GM18508 (cell line): Measurements from ENCODE around the gene NCAM2.

Experiments used
- ATAC-seq: cut with Tn5 transposase; IDR thresholded peaks from one replicate; pipeline ENCODE4 v1.9.1; 2021; ENCODE audit warnings: moderate number of reproducible peaks; ENCODE audit not compliant: insufficient read depth, unreplicated experiment

The NCAM2 gene

DNA sequence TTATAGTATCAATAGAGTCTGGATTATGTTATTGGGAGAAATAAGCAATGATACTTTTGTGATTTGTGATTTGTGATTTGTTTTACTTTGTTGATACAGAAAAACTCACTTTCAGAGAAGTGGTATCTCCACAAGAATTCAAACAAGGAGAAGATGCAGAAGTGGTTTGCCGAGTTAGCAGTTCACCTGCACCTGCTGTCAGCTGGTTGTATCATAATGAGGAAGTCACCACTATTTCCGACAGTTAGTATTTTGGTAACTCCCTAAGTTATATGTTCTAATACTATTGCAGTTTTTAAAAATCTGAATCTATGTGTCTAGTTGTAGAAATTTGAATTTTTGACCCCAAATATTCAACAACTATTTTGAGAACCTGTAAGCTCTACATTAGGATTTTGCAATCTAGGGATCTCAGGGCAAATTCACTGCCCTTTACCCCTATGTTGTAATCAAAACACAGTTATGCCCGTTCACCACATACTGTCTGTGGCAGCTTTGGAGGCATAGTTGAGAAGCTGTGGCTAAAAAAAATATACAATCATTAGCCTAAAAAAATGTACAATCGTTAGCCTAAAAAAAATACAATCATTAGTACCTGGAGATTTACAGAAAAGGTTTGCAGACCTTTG lies 288.1 kb downstream of the NCAM2 start:
- ATAC-seq = no peak

DNA sequence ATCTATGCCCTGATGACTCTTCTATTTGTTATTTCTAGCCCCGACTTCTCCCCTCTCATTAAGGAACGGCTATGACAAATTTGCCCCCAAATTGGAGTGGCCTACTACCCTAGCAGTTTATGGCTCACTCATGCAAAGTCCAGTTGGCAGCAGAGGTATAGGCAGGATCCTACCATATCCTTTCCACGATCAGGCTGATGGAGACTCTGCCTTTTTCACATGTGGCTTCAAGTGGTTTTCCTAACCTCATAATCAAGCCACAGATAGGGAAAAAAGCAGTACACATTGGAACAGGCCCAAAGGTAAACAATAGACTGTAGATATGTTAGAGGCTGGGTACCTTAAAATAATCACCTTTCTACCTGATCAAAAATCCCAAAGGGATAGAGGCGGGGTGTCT lies 292.5 kb downstream of the NCAM2 start:
- no peak for ATAC-seq

DNA sequence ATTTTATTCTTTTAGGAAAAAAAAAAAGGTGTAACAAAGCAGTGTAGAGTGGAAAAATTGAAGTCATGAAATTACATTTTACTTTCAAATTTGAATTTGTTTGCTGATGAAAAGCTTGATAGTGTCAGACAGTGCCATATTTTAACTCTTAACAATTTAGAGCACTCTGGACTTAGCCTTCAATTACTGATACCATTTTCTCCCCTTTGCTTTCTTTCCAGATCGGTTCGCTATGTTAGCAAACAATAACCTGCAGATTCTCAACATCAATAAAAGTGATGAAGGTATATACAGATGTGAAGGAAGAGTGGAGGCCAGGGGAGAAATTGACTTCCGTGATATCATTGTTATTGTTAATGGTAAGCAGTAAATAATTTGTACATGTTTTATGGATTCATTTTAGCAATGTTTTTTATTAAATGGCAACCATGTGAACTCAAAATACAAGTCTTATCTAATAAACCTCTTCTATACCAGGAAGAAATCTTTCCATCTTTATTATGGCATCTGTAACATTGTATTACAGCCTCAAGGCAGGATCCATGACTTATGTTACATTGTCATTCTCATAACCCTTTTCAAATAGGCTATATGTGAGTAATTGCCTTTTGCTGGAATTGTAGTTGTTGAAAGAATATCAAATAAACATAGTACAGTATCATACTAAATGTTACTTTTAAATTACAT lies 293.8 kb downstream of the NCAM2 start:
- no peak for ATAC-seq

DNA sequence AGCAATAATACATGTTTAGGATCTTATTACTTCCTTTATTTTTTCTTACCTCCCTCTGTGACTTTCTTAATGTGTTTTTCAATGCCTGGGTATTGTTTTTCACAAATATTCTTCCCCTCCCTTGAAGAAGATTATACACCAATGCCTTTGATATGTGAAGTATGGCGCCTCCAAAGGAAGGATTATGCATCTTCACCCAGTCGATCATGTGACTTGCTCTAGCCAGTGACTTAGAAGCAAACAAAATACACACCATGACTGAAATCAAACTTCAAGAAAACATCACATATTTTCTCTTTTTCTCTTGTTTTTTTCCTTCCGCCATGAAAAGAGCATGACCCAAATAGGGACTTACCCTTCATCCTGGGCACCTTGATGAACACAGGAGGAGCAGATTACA lies 297.1 kb downstream of the NCAM2 start:
- no peak for ATAC-seq

DNA sequence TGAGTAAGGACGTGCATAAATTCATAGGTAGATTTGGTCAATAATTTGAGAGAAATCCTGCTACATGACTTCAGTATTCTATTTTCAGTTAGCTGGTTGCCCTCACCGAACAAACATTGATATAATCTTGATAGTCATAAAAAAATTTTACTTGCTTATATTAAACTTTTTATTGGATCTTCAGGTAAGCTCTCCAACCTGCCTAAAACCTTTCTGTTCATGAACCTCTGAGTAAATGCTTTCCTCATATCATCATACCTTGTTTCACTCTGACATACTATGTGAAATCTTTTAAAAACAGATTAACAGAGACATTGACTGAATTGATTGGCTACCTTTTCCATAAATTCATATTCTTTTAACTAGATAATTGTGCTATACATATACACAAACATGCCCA lies 299.0 kb downstream of the NCAM2 start:
- ATAC-seq = no peak

DNA sequence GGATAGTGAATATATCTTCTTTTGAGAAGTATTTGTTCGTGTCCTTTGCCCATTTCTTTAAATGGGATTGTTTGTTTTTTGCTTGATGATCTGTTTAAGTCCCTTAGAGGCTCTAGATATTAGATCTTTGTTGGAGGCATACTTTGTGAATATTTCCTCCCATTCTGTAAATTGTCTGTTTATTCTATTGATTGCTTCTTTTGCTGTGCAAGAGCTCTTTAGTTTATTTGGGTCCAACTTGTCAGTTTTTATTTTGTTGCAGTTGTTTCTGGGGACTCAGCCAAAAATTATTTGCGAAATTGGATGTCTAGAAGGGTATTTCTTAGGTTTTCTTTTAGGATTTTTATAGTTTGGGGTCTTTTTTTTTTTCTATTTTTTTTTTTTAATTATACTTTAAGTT lies 302.8 kb downstream of the NCAM2 start:
- no peak for ATAC-seq

DNA sequence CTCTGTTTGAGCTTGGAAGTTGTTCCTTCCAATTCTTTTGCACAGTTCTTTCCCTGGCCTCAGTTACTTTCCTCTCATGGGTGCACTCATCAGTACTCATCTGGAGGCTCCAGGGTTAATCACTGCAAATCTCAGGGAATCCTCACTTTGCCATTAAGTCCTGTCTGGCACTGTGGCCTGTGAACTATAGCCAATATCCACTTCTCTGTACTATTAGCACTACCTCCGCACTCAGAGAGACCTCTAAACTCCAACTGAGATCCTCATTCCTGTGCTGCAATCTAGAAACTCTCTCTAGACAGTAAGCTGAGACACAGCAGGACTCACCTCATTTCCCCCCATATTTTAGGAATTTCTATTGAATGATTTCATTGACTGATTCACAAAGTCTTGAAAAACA lies 311.3 kb downstream of the NCAM2 start:
- no peak for ATAC-seq

DNA sequence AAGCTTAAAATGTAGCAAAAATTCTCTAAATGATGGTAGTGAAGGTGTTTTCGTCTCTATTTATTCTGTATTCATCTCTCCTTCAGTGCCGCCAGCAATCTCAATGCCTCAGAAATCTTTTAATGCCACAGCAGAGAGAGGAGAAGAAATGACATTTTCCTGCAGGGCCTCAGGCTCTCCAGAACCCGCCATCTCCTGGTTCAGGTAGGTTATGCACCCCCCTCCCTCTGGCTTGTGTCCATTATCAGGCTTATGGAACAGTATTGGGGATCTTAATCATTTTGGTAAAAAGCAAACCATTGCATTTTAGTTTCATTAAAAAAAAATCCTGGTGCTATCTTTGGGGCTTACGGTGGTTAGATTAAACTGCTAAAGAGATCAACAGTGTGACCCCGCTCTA lies 326.1 kb downstream of the NCAM2 start:
- no peak for ATAC-seq

DNA sequence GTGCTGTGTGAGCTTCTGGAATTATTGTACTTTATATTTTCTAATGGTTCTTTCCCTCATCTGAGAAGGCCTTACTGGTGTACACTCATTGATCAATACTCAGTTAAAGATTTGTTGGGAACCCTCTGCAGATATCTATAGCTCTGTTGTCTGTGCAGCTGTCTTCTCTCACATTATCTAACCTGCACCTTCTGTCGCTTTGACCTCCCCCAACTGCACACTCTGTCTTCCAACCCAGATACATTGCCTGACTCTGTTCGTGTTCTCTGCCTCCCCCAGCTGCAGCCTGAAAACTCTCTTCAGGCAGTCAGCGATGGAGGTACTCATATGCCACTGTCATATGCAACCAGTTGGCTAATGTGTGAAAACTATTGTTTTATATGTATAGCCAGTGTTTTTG lies 334.3 kb downstream of the NCAM2 start:
- no peak for ATAC-seq

DNA sequence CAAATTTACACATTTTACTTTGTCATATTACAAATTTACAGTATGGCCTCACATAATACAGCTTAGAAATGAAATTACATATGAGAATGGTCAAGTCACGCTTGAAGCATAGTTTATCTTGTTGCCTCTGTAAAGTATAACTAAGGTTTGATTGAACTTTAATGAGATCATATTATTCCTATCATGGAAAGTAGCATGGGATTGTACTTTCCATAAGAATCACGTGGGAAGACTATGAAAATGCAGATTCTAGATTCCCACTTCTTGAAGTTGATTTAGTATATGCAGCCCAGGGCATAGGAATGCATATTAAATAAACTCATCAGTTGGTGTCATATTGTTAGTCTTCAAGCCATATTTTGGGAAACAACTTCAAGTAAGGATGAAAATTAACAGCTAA lies 342.8 kb downstream of the NCAM2 start:
- ATAC-seq = no peak

DNA sequence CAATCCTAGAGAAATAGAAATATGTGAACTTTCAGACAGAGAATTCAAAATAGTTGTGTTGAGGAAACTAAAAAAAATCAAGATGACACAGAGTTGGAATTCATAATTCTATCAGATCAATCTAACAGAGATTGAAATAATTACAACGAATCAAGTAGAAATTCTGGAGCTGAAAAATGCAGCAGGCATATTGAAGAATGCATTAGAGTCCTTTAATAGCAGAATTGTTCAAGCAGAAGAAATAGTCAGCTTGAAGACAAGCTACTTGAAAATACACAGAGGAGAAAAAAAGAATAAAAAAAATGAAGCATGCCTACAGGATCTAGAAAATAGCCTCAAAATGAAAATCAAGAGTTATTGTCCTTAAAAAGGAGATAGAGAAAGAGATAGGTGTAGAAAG lies 347.1 kb downstream of the NCAM2 start:
- ATAC-seq = no peak

DNA sequence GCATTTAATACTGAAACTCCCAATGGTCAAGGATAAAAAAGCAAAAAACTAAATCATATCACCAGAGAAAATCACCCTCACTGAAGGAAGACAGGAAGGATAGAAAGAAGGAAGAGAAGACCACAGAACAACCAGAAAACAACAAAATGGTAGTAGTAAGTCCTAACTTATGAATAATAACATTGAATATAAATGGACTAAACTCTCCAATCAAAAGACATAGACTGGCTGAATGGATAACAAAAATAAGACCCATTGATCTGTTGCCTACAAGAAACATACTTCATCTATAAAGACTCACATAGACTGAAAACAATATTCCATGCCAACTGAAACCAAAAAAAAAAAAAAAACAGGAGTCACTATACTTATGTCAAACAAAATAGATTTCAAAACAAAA lies 347.7 kb downstream of the NCAM2 start:
- ATAC-seq = no peak

DNA sequence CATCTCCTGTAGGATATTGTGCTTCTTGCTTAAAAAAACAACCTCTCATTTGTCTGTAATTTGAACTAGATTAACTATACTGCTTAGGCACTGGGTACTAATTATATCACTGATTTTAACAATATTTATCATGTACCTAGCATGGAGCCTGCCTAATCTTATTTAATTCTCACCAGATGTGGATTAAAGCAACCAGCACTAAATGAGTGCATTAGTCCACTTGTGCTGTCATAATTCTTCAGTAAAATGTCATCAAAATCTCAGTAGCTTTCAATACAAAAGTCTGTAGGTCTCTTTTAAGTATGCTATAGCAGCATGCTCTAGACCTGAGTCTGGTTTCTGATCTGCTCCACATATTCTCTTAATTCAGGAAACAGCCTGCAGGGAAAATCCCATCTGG lies 368.1 kb downstream of the NCAM2 start:
- no peak for ATAC-seq

DNA sequence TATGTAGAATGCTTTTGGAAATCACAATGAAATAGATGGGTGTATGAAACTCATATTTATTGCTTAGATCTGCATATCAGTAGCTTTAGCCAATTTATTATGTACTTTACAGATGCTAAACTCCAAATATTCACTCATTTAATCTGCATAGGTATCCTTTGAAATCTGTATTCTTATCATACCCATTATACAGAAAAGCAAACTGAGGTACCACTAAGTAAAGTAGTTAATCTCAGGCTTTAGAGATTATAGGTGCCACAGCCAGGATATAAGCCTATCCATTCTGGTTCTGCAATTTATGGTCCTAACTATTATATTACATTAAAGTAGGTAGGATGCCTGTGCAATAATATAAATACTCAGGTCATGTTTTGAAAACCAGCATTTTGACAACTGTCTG lies 369.4 kb downstream of the NCAM2 start:
- no peak for ATAC-seq

DNA sequence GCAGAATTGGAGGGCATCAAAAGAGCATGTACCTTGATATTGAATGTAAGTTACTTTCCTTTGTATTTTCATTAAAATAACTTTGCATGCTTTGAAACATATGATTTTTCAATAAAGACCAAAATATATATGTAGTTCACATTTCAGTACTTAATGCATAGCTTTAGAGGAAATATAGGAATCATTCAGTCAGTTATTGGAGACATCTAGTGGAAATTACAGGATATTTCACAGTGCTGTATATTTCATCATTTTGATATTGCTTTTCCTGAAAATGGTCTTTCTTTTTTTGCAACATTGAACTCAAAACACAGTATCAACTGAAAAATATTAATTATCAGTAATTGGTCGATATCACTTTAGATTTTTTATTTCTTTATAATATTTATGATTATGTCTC lies 375.8 kb downstream of the NCAM2 start:
- ATAC-seq = no peak

DNA sequence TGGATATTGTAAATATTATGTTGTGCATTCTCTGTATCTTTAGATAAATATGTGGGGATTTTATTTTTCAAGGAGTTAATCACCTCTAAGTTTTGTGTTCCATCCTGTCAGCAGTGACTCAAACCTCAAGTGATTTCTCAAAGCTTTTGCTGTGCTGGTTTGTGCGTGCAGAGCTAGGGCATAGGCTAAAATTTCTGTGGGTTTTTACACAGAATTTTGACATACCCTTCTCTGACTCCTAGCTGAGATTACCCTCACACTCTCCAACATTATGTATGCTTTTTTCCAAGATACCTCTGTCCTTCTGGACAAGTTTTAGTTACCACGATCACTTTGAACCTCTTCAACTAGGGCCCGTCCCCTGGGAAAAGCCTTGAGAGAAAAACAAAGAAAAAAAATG lies 384.9 kb downstream of the NCAM2 start:
- ATAC-seq = no peak

DNA sequence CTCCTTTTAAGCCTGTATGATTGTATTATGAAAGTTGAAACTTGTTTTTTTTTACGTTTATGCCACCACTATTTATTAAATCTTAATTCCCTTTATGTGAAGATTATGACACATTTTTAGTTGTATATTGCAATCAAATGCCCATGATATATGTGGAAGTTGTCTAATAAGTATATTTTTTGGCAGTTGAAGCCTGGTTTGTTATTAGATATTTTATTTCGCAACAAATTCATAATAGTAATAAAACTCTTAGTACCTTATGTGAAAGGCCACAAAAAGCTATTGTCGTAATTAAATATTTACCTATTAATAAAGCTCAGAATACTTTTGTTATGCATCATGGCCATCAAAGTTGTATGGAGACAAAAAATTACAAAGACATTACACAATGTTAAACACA lies 386.8 kb downstream of the NCAM2 start:
- ATAC-seq = no peak

DNA sequence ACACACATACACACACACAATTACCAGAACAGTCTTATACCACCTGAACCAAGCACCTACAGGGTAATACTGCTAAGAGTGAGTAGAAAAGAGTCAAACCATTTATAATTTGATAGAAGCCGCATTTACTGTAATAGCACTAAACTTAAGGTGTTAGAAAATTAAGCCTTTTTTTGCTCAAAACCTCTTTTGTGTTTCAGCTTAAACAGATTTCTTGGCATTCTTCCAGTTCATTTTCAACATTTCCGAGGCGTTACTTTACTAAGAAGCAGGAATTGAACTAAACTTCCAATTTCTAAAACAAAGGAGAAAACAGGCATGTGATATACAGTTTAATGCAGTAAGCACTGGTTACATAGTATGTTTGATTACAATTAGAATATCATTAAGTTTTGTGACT lies 387.2 kb downstream of the NCAM2 start:
- no peak for ATAC-seq

DNA sequence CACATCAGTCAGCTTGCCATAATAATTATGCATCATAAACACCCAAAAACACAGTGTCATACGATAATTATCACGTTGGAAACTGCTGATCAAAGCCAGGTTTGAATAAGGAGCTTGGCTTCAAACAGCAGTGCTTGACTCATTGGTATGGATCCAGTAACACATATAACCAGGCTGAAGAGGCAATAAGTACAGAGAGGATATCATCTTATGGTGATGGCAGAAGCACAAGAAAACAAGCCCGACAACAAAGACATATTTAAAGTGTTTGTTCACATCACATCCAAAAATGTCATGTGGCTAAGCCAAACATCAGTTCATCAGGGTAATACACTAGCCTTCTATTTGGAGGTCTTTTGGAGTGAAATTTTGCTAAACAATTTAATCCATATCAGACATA lies 389.7 kb downstream of the NCAM2 start:
- ATAC-seq = no peak

DNA sequence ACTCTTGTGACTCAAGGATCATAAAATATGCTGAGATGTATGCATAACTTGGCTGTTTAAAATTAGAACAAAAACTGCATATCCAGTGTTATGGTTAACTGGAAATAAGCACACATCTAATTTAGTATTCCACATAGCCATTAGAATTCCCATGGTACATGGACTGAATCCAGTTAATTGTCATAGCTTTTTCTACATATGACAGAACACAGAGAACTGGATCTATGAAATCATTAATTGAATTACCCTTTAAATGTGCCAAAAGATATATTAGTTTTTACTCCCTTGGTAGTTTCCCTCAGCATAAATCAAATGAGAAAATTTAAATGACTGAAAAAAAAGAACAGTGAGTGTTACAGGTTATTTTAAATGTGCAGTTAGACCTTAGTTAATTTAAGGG lies 395.9 kb downstream of the NCAM2 start:
- ATAC-seq = no peak

DNA sequence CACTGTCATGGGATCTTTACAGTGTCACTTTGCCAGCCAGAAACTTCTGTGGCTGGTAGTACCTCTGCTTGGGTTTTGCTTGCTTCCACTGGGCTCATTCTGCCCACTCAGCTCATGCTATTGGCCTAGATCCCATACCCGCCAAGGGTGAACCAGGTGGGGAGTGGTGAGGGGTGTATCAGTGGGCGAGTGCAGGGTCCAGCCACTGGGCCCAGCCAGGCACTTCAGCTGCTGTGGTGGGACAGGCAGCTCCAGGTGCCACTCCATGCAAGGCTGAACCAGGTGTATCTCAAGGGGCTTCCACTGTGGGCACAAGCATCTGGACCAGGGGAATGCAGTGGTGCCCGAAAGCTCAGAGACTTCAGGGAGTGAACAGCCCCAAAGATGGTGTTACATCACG lies 398.2 kb downstream of the NCAM2 start:
- no peak for ATAC-seq

DNA sequence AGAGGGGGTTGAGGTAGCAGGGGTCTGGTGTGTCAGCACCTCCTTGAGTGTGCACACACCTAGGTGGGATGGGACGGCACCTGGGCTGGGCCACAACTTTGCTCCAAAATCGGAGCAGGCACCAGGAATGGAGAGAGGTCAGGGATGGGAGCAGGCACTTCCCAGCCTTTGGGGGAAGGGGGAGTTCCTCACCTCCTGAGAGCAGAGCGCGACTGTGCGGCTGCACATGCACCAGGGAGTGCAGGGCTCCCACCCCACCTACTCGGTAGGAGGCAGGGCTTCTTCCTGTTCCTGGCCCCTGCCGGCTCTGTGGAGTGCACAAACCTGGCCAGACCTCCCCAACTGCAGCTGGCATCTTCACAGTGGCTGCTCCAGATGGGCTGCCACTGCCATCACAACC lies 399.3 kb downstream of the NCAM2 start:
- ATAC-seq = no peak

DNA sequence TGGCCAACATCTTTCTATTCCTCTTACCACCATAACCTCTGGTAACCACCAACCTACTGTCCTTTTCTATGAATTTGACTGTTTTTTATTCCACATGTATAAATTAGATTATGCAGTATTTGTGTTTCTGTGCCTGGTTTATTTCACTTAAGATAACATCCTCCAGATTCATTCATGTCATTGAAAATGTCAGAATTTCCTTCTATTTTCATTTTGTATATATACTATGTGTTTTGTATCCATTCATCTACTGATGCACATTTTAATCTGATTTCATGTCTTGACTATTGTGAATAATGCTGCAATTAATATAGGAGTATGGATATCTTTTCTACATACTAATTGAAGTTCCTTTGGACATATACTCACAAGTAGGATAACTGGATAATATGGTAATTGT lies 403.2 kb downstream of the NCAM2 start:
- no peak for ATAC-seq
